ENCODE data around the gene C9orf43.

Gene C9orf43

GRCh38 chr9:113468716-113469448 is 58.3 kb downstream of the C9orf43 start:
- H2BK12ac ChIP-seq (ENCODE audit: low read length): no peak overlapping the region
- no peak overlapping the region for H3K4me3 ChIP-seq (ENCODE audit: low read depth, low read length)
- H3K36me3 ChIP-seq (ENCODE audit: control insufficient read depth in 1 of 2, insufficient read depth in 2 of 2, low read length in 2 of 2): no peaks in the 10 kb centered on the region
- H3K18ac ChIP-seq (ENCODE audit: low read length): no peak overlapping the region
- no peak overlapping the region for H4K12ac ChIP-seq (ENCODE audit: low read depth, low read length)
- H3K79me2 ChIP-seq (ENCODE audit: control insufficient read depth, insufficient read depth, low read length, poor library complexity): peaks cover 7% of the 10 kb centered on the region
- peaks cover 12 to 18% of the 10 kb centered on the region in 2 experiments for H3K4me1 ChIP-seq (ENCODE audit: control insufficient read depth in 1 of 2, insufficient read depth in 2 of 2, low read length in 2 of 2)
- H2AK5ac ChIP-seq (ENCODE audit: low read length): no peak overlapping the region
- H3K9me3 ChIP-seq (ENCODE audit: insufficient read depth, low read depth, low read length): no peaks in the 10 kb centered on the region
- no peak for DNase-seq
- no peak overlapping the region for H3K23ac ChIP-seq (ENCODE audit: low read length)
- H2BK120ac ChIP-seq (ENCODE audit: insufficient read depth, low read length, poor library complexity): no peak overlapping the region
- WGBS (ENCODE audit: extremely low coverage, insufficient coverage, insufficient read length): no CpG with 5 or more reads among the region's 6 CpGs
- no peak overlapping the region for H3K14ac ChIP-seq (ENCODE audit: low read length)
- H3K79me1 ChIP-seq (ENCODE audit: low read length): peaks cover 4% of the 10 kb centered on the region
- no peaks in the 10 kb centered on the region for H3K27me3 ChIP-seq (ENCODE audit: insufficient read depth, low read length)
- H2AFZ ChIP-seq (ENCODE audit: insufficient read depth, low read length, poor library complexity): no peak overlapping the region
- peak overlapping the region; percentile 11 for H3K4ac ChIP-seq (ENCODE audit: low read depth, low read length)
- no peak overlapping the region for H3K4me2 ChIP-seq (ENCODE audit: low read length)
- no peak overlapping the region for H4K91ac ChIP-seq (ENCODE audit: low read depth, low read length)
- no peak overlapping the region for H3K27ac ChIP-seq (ENCODE audit: low read depth, low read length)
- no peak overlapping the region for H3K9ac ChIP-seq (ENCODE audit: low read length)
- no peak overlapping the region for H2BK5ac ChIP-seq (ENCODE audit: low read depth, low read length, poor library complexity)
- H4K8ac ChIP-seq (ENCODE audit: low read depth, low read length): no peak overlapping the region

- Histone ChIP-seq H3K79me1 (ENCODE audit: low read length) (peaks cover 2% of the 10 kb centered on the region), H3K4me3 (ENCODE audit: low read depth, low read length) (no peak overlapping the region), H2BK5ac (ENCODE audit: low read depth, low read length, poor library complexity) (no peak overlapping the region), H3K23ac (ENCODE audit: low read length) (no peak overlapping the region), H4K91ac (ENCODE audit: low read depth, low read length) (no peak overlapping the region), H3K9me3 (ENCODE audit: insufficient read depth, low read depth, low read length) (no peaks in the 10 kb centered on the region), H3K4ac (ENCODE audit: low read depth, low read length) (no peak overlapping the region), H4K8ac (ENCODE audit: low read depth, low read length) (no peak overlapping the region), H2AFZ (ENCODE audit: insufficient read depth, low read length, poor library complexity) (no peak overlapping the region), H4K12ac (ENCODE audit: low read depth, low read length) (no peak overlapping the region), H3K4me2 (ENCODE audit: low read length) (no peak overlapping the region), H3K27ac (ENCODE audit: low read depth, low read length) (no peak overlapping the region), H3K18ac (ENCODE audit: low read length) (no peak overlapping the region), H3K4me1 (ENCODE audit: control insufficient read depth in 1 of 2, insufficient read depth in 2 of 2, low read length in 2 of 2) (peaks cover 9 to 10% of the 10 kb centered on the region in 2 experiments), H3K79me2 (ENCODE audit: control insufficient read depth, insufficient read depth, low read length, poor library complexity) (peaks cover 7% of the 10 kb centered on the region), H3K36me3 (ENCODE audit: control insufficient read depth in 1 of 2, insufficient read depth in 2 of 2, low read length in 2 of 2) (no peaks in the 10 kb centered on the region), H3K9ac (ENCODE audit: low read length) (no peak overlapping the region), H3K27me3 (ENCODE audit: insufficient read depth, low read length) (no peaks in the 10 kb centered on the region), H2BK12ac (ENCODE audit: low read length) (no peak overlapping the region), H3K14ac (ENCODE audit: low read length) (no peak overlapping the region), H2BK120ac (ENCODE audit: insufficient read depth, low read length, poor library complexity) (no peak overlapping the region), H2AK5ac (ENCODE audit: low read length) (no peak overlapping the region)
- no peak for DNase-seq
- no CpG with 5 or more reads among the region's 1 CpG for WGBS (ENCODE audit: extremely low coverage, insufficient coverage, insufficient read length)
Measured at GRCh38 chr9:113471143-113471542, 60.6 kb downstream of the C9orf43 start.

GRCh38 chr9:113471566-113471965 is 61.0 kb downstream of the C9orf43 start:
- Histone ChIP-seq H2BK5ac (ENCODE audit: low read depth, low read length, poor library complexity) (no peak overlapping the region), H3K4ac (ENCODE audit: low read depth, low read length) (peak overlapping the region; percentile 72), H3K79me2 (ENCODE audit: control insufficient read depth, insufficient read depth, low read length, poor library complexity) (peaks cover 7% of the 10 kb centered on the region), H3K14ac (ENCODE audit: low read length) (peak overlapping the region; percentile 70), H3K4me1 (ENCODE audit: control insufficient read depth in 1 of 2, insufficient read depth in 2 of 2, low read length in 2 of 2) (peaks cover 9 to 10% of the 10 kb centered on the region in 2 experiments), H3K27ac (ENCODE audit: low read depth, low read length) (no peak overlapping the region), H2BK12ac (ENCODE audit: low read length) (peak overlapping the region; percentile 82), H4K12ac (ENCODE audit: low read depth, low read length) (peak overlapping the region; percentile 64), H3K79me1 (ENCODE audit: low read length) (peaks cover 3% of the 10 kb centered on the region), H2BK120ac (ENCODE audit: insufficient read depth, low read length, poor library complexity) (no peak overlapping the region), H4K91ac (ENCODE audit: low read depth, low read length) (peak overlapping the region; percentile 19), H3K9ac (ENCODE audit: low read length) (no peak overlapping the region), H4K8ac (ENCODE audit: low read depth, low read length) (peak overlapping the region; percentile 61), H3K23ac (ENCODE audit: low read length) (no peak overlapping the region), H2AFZ (ENCODE audit: insufficient read depth, low read length, poor library complexity) (peak overlapping the region; percentile 5), H3K18ac (ENCODE audit: low read length) (peak overlapping the region; percentile 56), H3K4me2 (ENCODE audit: low read length) (no peak overlapping the region), H3K9me3 (ENCODE audit: insufficient read depth, low read depth, low read length) (no peaks in the 10 kb centered on the region), H3K27me3 (ENCODE audit: insufficient read depth, low read length) (no peaks in the 10 kb centered on the region), H2AK5ac (ENCODE audit: low read length) (no peak overlapping the region), H3K4me3 (ENCODE audit: low read depth, low read length) (no peak overlapping the region), H3K36me3 (ENCODE audit: control insufficient read depth in 1 of 2, insufficient read depth in 2 of 2, low read length in 2 of 2) (no peaks in the 10 kb centered on the region)
- WGBS (ENCODE audit: extremely low coverage, insufficient coverage, insufficient read length): no CpG with 5 or more reads among the region's 6 CpGs
- no peak for DNase-seq

- Histone ChIP-seq H4K8ac (ENCODE audit: low read depth, low read length) (no peak overlapping the region), H3K4me1 (ENCODE audit: control insufficient read depth in 1 of 2, insufficient read depth in 2 of 2, low read length in 2 of 2) (peaks cover 9 to 10% of the 10 kb centered on the region in 2 experiments), H3K4ac (ENCODE audit: low read depth, low read length) (no peak overlapping the region), H3K14ac (ENCODE audit: low read length) (no peak overlapping the region), H3K27ac (ENCODE audit: low read depth, low read length) (no peak overlapping the region), H3K4me3 (ENCODE audit: low read depth, low read length) (no peak overlapping the region), H3K27me3 (ENCODE audit: insufficient read depth, low read length) (no peaks in the 10 kb centered on the region), H2BK12ac (ENCODE audit: low read length) (no peak overlapping the region), H3K79me1 (ENCODE audit: low read length) (peaks cover 4% of the 10 kb centered on the region), H3K23ac (ENCODE audit: low read length) (no peak overlapping the region), H3K4me2 (ENCODE audit: low read length) (no peak overlapping the region), H2AFZ (ENCODE audit: insufficient read depth, low read length, poor library complexity) (no peak overlapping the region), H3K9ac (ENCODE audit: low read length) (no peak overlapping the region), H4K12ac (ENCODE audit: low read depth, low read length) (no peak overlapping the region), H2BK5ac (ENCODE audit: low read depth, low read length, poor library complexity) (no peak overlapping the region), H3K36me3 (ENCODE audit: control insufficient read depth in 1 of 2, insufficient read depth in 2 of 2, low read length in 2 of 2) (no peaks in the 10 kb centered on the region), H4K91ac (ENCODE audit: low read depth, low read length) (no peak overlapping the region), H2BK120ac (ENCODE audit: insufficient read depth, low read length, poor library complexity) (no peak overlapping the region), H3K18ac (ENCODE audit: low read length) (no peak overlapping the region), H3K9me3 (ENCODE audit: insufficient read depth, low read depth, low read length) (no peaks in the 10 kb centered on the region), H2AK5ac (ENCODE audit: low read length) (no peak overlapping the region), H3K79me2 (ENCODE audit: control insufficient read depth, insufficient read depth, low read length, poor library complexity) (peaks cover 7% of the 10 kb centered on the region)
- no CpG with 5 or more reads among the region's 5 CpGs for WGBS (ENCODE audit: extremely low coverage, insufficient coverage, insufficient read length)
- DNase-seq: no peak
Measured at GRCh38 chr9:113472199-113472598, 61.7 kb downstream of the C9orf43 start.
